ENCODE measurements around the gene EPHB1.

The EPHB1 gene

DNA sequence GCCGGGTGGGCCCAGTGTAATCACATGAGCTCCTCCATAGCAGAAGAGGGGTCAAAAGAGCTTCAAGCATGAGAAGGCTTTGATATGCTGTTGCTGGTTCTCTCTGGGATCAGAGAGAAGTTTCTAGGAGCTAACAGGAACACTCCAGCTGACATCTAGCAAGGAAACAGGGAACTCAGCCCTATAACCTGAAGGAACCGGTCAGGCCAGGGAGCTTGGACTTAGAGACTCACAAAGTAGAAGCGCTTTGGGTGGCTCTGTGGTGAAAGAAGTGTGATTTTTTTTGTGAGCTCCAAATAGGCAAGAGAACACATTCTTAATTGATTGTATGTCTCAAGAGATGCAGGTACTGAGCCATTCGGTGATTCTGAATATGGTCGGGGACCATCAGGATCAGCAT, 26.2 kb upstream of the EPHB1 start:
- Histone ChIP-seq H3K27me3 (ENCODE audit: insufficient read depth, low read length) (no peaks in the 10 kb centered on the region), H3K79me2 (ENCODE audit: insufficient read depth, low read length) (no peaks in the 10 kb centered on the region), H3K4me3 (ENCODE audit: low read depth, low read length, poor library complexity, severe bottlenecking) (no peak overlapping the region), H3K9me3 (ENCODE audit: low read length) (no peaks in the 10 kb centered on the region), H3K36me3 (ENCODE audit: insufficient read depth, low read length) (no peaks in the 10 kb centered on the region), H3K27ac (ENCODE audit: low read depth, low read length, poor library complexity, severe bottlenecking) (no peak overlapping the region), H4K20me1 (ENCODE audit: insufficient read depth, low read length) (no peaks in the 10 kb centered on the region), H3K4me2 (ENCODE audit: low read length) (no peak overlapping the region), H3K9me2 (ENCODE audit: low read depth, low read length) (no peaks in the 10 kb centered on the region), H3K4me1 (ENCODE audit: insufficient read depth, low read length, severe bottlenecking) (no peaks in the 10 kb centered on the region), H3K9ac (ENCODE audit: low read length) (no peak overlapping the region), H3F3A (ENCODE audit: insufficient read depth, low read length) (no peaks in the 10 kb centered on the region), H2AFZ (ENCODE audit: low read length) (no peak overlapping the region)
- no peak for TF ChIP-seq CTCF (IDR thresholded peaks at IDR 0.05; ENCODE audit: low read length)
- no peak for TF ChIP-seq EZH2 (IDR thresholded peaks at IDR 0.05; ENCODE audit: borderline replicate concordance, low read length)

GRCh38 chr3:134769287-134769868, 25.7 kb upstream of the EPHB1 start:
- H4K20me1 ChIP-seq (ENCODE audit: insufficient read depth, low read length), result no peaks in the 10 kb centered on the region
- no peaks in the 10 kb centered on the region for H3K79me2 ChIP-seq (ENCODE audit: insufficient read depth, low read length)
- no peaks in the 10 kb centered on the region for H3K4me1 ChIP-seq (ENCODE audit: insufficient read depth, low read length, severe bottlenecking)
- H3K27ac ChIP-seq (ENCODE audit: low read depth, low read length, poor library complexity, severe bottlenecking), result no peak overlapping the region
- no peaks in the 10 kb centered on the region for H3K9me2 ChIP-seq (ENCODE audit: low read depth, low read length)
- no peak for TF ChIP-seq EZH2 (IDR thresholded peaks at IDR 0.05; ENCODE audit: borderline replicate concordance, low read length)
- TF ChIP-seq CTCF (IDR thresholded peaks at IDR 0.05; ENCODE audit: low read length), result no peak
- H3K36me3 ChIP-seq (ENCODE audit: insufficient read depth, low read length), result no peaks in the 10 kb centered on the region
- H3K9me3 ChIP-seq (ENCODE audit: low read length), result no peaks in the 10 kb centered on the region
- H3F3A ChIP-seq (ENCODE audit: insufficient read depth, low read length), result no peaks in the 10 kb centered on the region
- H3K27me3 ChIP-seq (ENCODE audit: insufficient read depth, low read length), result no peaks in the 10 kb centered on the region
- H3K4me2 ChIP-seq (ENCODE audit: low read length), result no peak overlapping the region
- no peak overlapping the region for H2AFZ ChIP-seq (ENCODE audit: low read length)
- H3K9ac ChIP-seq (ENCODE audit: low read length), result no peak overlapping the region
- no peak overlapping the region for H3K4me3 ChIP-seq (ENCODE audit: low read depth, low read length, poor library complexity, severe bottlenecking)

GRCh38 chr3:134772011-134772410, 23.0 kb upstream of the EPHB1 start:
- Histone ChIP-seq H3K27ac (ENCODE audit: low read depth, low read length, poor library complexity, severe bottlenecking) (no peak overlapping the region), H3K9me2 (ENCODE audit: low read depth, low read length) (no peaks in the 10 kb centered on the region), H3F3A (ENCODE audit: insufficient read depth, low read length) (no peaks in the 10 kb centered on the region), H2AFZ (ENCODE audit: low read length) (no peak overlapping the region), H3K4me2 (ENCODE audit: low read length) (no peak overlapping the region), H3K4me1 (ENCODE audit: insufficient read depth, low read length, severe bottlenecking) (no peaks in the 10 kb centered on the region), H4K20me1 (ENCODE audit: insufficient read depth, low read length) (no peaks in the 10 kb centered on the region), H3K27me3 (ENCODE audit: insufficient read depth, low read length) (no peaks in the 10 kb centered on the region), H3K9ac (ENCODE audit: low read length) (no peak overlapping the region), H3K36me3 (ENCODE audit: insufficient read depth, low read length) (no peaks in the 10 kb centered on the region), H3K9me3 (ENCODE audit: low read length) (no peaks in the 10 kb centered on the region), H3K4me3 (ENCODE audit: low read depth, low read length, poor library complexity, severe bottlenecking) (no peak overlapping the region), H3K79me2 (ENCODE audit: insufficient read depth, low read length) (no peaks in the 10 kb centered on the region)
- TF ChIP-seq CTCF (IDR thresholded peaks at IDR 0.05; ENCODE audit: low read length), result no peak
- no peak for TF ChIP-seq EZH2 (IDR thresholded peaks at IDR 0.05; ENCODE audit: borderline replicate concordance, low read length)
